SK-N-SH treated with all-trans-retinoic acid at 6 μM for 48 hours (cell line): ENCODE data around the gene XRN2.

Experiments
- CSDC2 ChIP-seq: fragments of 250-450 bp; sonication (Bioruptor Pico); IDR thresholded peaks from 2 replicates; pipeline ENCODE4 v1.5.0; 2020; ENCODE audit warnings: mild to moderate bottlenecking, moderate library complexity
- OSR1 ChIP-seq: fragments of 250-450 bp; sonication (Bioruptor Pico); IDR thresholded peaks from 2 replicates; pipeline ENCODE4 v1.8.0; 2022; ENCODE audit warnings: moderate library complexity, mild to moderate bottlenecking, inconsistent platforms

- no peak for TF ChIP-seq OSR1
- TF ChIP-seq CSDC2 = no peak
These were observed 129.8 kb downstream of the XRN2 start for GRCh38 chr20:21432911-21433310.
